ENCODE data around the gene CACNG3. TPM values are rescaled to one million over a fixed set of nuclear protein-coding genes. Genes with fewer than 3 reads are reported as not detected.
"Not testable (repeated sequence)": the region's sequence is repeated elsewhere in the genome, so short reads cannot be mapped to it uniquely, and the experiment has no call there.

CACNG3 gene
- total RNA-seq, 1 donor from 2014 or later = not detected

DNA sequence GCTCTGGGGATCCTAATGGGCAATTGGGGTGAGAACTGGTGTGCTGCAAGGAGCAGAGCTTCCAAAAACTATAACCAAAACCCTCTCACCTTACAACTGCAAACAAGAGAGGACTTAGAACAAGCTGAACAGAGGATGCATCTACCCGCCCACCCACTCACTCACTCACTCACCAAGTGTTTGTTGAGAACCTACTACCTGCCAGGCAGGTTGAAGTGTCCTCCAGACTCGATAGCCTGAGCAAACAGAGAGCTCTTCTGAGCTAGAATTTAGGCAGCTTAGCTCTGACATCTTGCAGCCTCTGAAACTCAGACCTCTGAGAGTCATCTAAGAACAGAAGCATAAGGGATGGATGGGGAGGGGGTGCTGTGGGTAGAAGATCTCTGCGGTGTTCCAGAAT lies 41.2 kb downstream of the CACNG3 start:
- H3K36me3 Mint-ChIP-seq (ENCODE audit: low read depth, unreplicated experiment) = no peaks in the 10 kb centered on the region
- no peak for DNase-seq (ENCODE audit: low spot score)
- peaks cover 10% of the 10 kb centered on the region for H3K4me1 Mint-ChIP-seq (ENCODE audit: unreplicated experiment)
- H3K9me3 Mint-ChIP-seq (ENCODE audit: unreplicated experiment) = no peaks in the 10 kb centered on the region
- TF ChIP-seq, protein P1, sequence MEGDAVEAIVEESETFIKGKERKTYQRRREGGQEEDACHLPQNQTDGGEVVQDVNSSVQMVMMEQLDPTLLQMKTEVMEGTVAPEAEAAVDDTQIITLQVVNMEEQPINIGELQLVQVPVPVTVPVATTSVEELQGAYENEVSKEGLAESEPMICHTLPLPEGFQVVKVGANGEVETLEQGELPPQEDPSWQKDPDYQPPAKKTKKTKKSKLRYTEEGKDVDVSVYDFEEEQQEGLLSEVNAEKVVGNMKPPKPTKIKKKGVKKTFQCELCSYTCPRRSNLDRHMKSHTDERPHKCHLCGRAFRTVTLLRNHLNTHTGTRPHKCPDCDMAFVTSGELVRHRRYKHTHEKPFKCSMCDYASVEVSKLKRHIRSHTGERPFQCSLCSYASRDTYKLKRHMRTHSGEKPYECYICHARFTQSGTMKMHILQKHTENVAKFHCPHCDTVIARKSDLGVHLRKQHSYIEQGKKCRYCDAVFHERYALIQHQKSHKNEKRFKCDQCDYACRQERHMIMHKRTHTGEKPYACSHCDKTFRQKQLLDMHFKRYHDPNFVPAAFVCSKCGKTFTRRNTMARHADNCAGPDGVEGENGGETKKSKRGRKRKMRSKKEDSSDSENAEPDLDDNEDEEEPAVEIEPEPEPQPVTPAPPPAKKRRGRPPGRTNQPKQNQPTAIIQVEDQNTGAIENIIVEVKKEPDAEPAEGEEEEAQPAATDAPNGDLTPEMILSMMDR (IDR thresholded peaks at IDR 0.05; ENCODE audit: unreplicated experiment) = no peak
- H3K27ac Mint-ChIP-seq (ENCODE audit: unreplicated experiment) = no peak overlapping the region
- H3K27me3 Mint-ChIP-seq (ENCODE audit: unreplicated experiment) = peaks cover 2% of the 10 kb centered on the region
- no peak overlapping the region for H3K4me3 Mint-ChIP-seq (ENCODE audit: unreplicated experiment)

DNA sequence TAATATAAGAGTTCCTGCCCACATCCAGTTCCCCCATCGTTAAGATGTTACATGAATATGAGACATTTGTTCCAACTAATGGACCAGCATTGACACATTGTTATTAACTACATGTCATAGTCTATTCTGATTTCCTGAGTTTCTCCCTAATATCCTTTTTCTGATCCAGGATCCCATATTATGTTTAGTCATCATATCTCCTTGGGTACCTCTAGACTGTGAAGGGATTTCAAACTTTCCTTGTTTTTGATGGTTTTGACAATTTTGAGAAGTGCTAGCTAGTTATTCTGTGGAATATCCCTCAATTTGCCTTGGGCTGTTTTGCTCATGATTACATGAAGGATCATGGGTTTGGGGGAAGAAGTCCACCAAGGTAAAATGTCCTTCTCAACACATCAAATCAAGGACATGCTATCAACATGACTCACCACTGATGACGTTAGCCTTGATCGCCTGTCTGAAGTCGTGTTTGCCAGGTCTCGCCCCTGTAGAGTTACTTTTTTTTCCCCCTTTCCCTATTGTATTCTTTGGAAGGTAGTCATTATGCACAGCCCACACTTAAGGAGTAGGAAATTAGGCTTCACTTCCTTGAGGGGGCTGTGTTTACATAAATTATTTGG lies 42.5 kb downstream of the CACNG3 start:
- Mint-ChIP-seq H3K36me3 (ENCODE audit: low read depth, unreplicated experiment) (no peaks in the 10 kb centered on the region), H3K27ac (ENCODE audit: unreplicated experiment) (no peak overlapping the region), H3K9me3 (ENCODE audit: unreplicated experiment) (no peaks in the 10 kb centered on the region), H3K27me3 (ENCODE audit: unreplicated experiment) (peaks cover 2% of the 10 kb centered on the region), H3K4me3 (ENCODE audit: unreplicated experiment) (no peak overlapping the region), H3K4me1 (ENCODE audit: unreplicated experiment) (peaks cover 6% of the 10 kb centered on the region)
- DNase-seq (ENCODE audit: low spot score) = no peak
- TF ChIP-seq, protein P1 (IDR thresholded peaks at IDR 0.05; ENCODE audit: unreplicated experiment) = no peak

DNA sequence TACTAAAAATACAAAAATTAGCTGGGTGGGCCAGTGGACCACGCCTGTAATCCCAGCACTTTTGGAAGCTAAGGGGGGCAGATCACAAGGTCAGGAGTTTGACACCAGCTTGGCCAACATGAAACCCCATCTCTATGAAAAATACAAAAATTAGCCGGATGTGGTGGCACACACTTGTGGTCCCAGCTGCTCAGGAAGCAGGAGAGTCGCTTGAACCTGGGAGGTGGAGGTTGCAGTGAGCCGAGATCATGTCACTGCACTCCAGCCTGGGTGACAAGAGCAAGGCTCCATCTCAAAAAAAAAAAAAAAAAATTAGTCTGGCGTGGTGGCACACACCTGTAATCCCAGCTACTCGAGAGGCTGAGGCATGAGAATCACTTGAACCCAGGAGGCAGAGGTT lies 44.6 kb downstream of the CACNG3 start:
- not testable (repeated sequence) for DNase-seq (ENCODE audit: low spot score); H3K4me1 Mint-ChIP-seq (ENCODE audit: unreplicated experiment); H3K27ac Mint-ChIP-seq (ENCODE audit: unreplicated experiment); H3K9me3 Mint-ChIP-seq (ENCODE audit: unreplicated experiment); H3K36me3 Mint-ChIP-seq (ENCODE audit: low read depth, unreplicated experiment); H3K4me3 Mint-ChIP-seq (ENCODE audit: unreplicated experiment); H3K27me3 Mint-ChIP-seq (ENCODE audit: unreplicated experiment)

DNA sequence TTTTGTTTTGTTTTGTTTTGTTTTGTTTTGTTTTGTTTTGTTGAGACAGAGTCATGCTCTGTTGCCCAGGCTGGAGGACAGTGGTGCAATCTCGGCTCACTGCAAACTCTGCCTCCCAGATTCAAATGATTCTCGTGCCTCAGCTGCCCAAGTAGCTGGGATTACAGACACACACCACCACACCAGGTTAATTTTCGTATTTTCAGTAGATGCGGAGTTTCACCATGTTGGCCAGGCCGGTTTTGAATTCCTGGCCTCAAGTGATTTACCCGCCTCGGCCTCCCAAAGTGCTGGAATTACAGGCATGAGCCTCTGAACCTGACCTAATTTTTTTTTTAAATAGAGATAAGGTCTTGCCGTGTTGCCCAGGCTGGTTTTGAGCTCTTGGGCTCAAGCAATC lies 46.5 kb downstream of the CACNG3 start:
- DNase-seq (ENCODE audit: low spot score) = no peak
- Mint-ChIP-seq H3K4me1 (ENCODE audit: unreplicated experiment) (no peaks in the 10 kb centered on the region), H3K27me3 (ENCODE audit: unreplicated experiment) (peaks cover 7% of the 10 kb centered on the region), H3K27ac (ENCODE audit: unreplicated experiment) (no peak overlapping the region), H3K9me3 (ENCODE audit: unreplicated experiment) (no peaks in the 10 kb centered on the region), H3K4me3 (ENCODE audit: unreplicated experiment) (no peak overlapping the region), H3K36me3 (ENCODE audit: low read depth, unreplicated experiment) (no peaks in the 10 kb centered on the region)
- TF ChIP-seq, protein P1 (IDR thresholded peaks at IDR 0.05; ENCODE audit: unreplicated experiment) = no peak

DNA sequence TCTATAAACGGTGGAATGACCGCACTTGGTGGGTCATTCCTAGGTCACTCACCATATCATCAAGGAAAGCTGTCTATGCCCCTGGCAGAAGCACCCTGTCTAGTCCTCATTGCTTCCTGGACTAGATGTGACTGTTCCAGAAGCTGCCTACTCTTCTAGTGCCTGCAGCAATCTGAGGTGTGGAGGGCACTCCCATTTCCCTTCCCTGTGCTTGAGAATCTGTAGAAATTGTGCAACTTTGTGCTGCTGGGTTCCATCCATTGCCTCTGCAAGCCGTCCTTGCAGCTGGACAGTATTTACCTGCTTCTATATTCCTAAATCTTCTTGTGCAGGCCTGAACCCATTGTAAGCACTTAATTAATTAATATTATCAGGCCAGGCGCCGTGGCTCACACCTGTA lies 52.1 kb downstream of the CACNG3 start:
- no peak overlapping the region for H3K4me3 Mint-ChIP-seq (ENCODE audit: unreplicated experiment)
- H3K27me3 Mint-ChIP-seq (ENCODE audit: unreplicated experiment) = peaks cover 5% of the 10 kb centered on the region
- DNase-seq (ENCODE audit: low spot score) = no peak
- TF ChIP-seq, protein P1 (IDR thresholded peaks at IDR 0.05; ENCODE audit: unreplicated experiment) = no peak
- H3K9me3 Mint-ChIP-seq (ENCODE audit: unreplicated experiment) = no peaks in the 10 kb centered on the region
- H3K27ac Mint-ChIP-seq (ENCODE audit: unreplicated experiment) = no peak overlapping the region
- H3K4me1 Mint-ChIP-seq (ENCODE audit: unreplicated experiment) = no peaks in the 10 kb centered on the region
- H3K36me3 Mint-ChIP-seq (ENCODE audit: low read depth, unreplicated experiment) = no peaks in the 10 kb centered on the region

Data from endothelial cell (in vitro differentiated cells).